Natural killer cell (primary cell): Measurements from ENCODE around the gene CSNK1D. TPM values are rescaled to one million over a fixed set of nuclear protein-coding genes. Genes with fewer than 3 reads are reported as not detected.

Source experiments
- ATAC-seq, 3 donors: fragments of 150-1000 bp in 2 of 3; fragments of 200-7000 bp in 1 of 3; cut with Tn5 transposase; 1 replicate in 1 of 3; 2 replicates in 2 of 3; pipeline ENCODE4 v1.10.0; 2021; ENCODE audit warnings: mild to moderate bottlenecking in 2 of 3, moderate library complexity in 2 of 3
- DNase-seq, 2 donors: peaks; one replicate each; pipeline versions ENCODE4 v3.0.0 to v3.0.0-alpha.2; 2013 to 2021; ENCODE audit warnings: mixed read lengths in 1 of 2
- H3K27ac ChIP-seq: one replicate; pipeline ENCODE4 v1.5.1; 2013; ENCODE audit warnings: mild to moderate bottlenecking, low read length
- H3K27me3 ChIP-seq: one replicate; pipeline ENCODE4 v1.6.1; 2013; ENCODE audit warnings: low read length; ENCODE audit not compliant: control insufficient read depth, insufficient read depth
- H3K36me3 ChIP-seq: one replicate; pipeline ENCODE4 v1.6.1; 2013; ENCODE audit warnings: low read length; ENCODE audit not compliant: control insufficient read depth, insufficient read depth
- H3K4me1 ChIP-seq: one replicate; pipeline ENCODE4 v1.6.1; 2013; ENCODE audit warnings: low read length; ENCODE audit not compliant: control insufficient read depth, insufficient read depth
- H3K4me3 ChIP-seq: one replicate; pipeline ENCODE4 v1.5.1; 2013; ENCODE audit warnings: low read length
- H3K9me3 ChIP-seq: one replicate; pipeline ENCODE4 v1.6.1; 2013; ENCODE audit warnings: low read length; ENCODE audit not compliant: control insufficient read depth, insufficient read depth
- H3K27ac Mint-ChIP-seq, 2 donors: one replicate each; pipeline ENCODE4 v1.8.0; 2022; ENCODE audit warnings: mild to moderate bottlenecking in 2 of 2, mixed read lengths in 2 of 2, moderate library complexity in 1 of 2
- H3K27me3 Mint-ChIP-seq, 2 donors: one replicate each; pipeline ENCODE4 v1.8.0; 2022; ENCODE audit warnings: low read depth in 2 of 2, mixed read lengths in 2 of 2
- H3K36me3 Mint-ChIP-seq: one replicate; pipeline ENCODE4 v1.8.0; 2022; ENCODE audit warnings: mixed read lengths
- H3K4me1 Mint-ChIP-seq, 2 donors: one replicate each; pipeline ENCODE4 v1.8.0; 2022; ENCODE audit warnings: mixed read lengths in 2 of 2
- H3K4me3 Mint-ChIP-seq: one replicate; pipeline ENCODE4 v1.8.0; 2022; ENCODE audit warnings: mild to moderate bottlenecking, moderate library complexity, mixed read lengths
- H3K9me3 Mint-ChIP-seq, 2 donors: one replicate each; pipeline ENCODE4 v1.8.0; 2022; ENCODE audit warnings: mixed read lengths in 2 of 2
- WGBS: methylation state at CpG from one replicate; pipeline ENCODE4 v1.1.7; 2013; ENCODE audit warnings: missing lambda C conversion rate; ENCODE audit not compliant: insufficient coverage; 5-methylcytosine and 5-hydroxymethylcytosine counted together
- intact Hi-C: fragments of 100-400 bp; cut with micrococcal nuclease; formaldehyde crosslinking; loops from one replicate; pipeline ENCODE4 v1.14.2; 2022
- total RNA-seq, 4 donors: library from RNA; stranded (reverse); fragments of 120-200 nt in 1 of 4; gene quantifications; one replicate each; pipeline versions ENCODE4 v1.2.3 to v1.2.4, GENCODE V29; 2013 to 2022
- TF ChIP-seq, protein P1 (sequence below): fragments of 200-600 bp; IDR thresholded peaks from one replicate; pipeline ENCODE4 v1.8.0; 2022; ENCODE audit warnings: antibody characterized with exemption

CSNK1D gene
- total RNA-seq, 3 donors from 2014 or later (not counting 1 experiment from before 2014, with no cell fraction given) = 423 to 475 (median 468) TPM

- no peaks in the 10 kb centered on the region for H3K9me3 Mint-ChIP-seq
- WGBS = 97% methylated on average over 76 of the region's 76 CpGs
- TF ChIP-seq, protein P1, sequence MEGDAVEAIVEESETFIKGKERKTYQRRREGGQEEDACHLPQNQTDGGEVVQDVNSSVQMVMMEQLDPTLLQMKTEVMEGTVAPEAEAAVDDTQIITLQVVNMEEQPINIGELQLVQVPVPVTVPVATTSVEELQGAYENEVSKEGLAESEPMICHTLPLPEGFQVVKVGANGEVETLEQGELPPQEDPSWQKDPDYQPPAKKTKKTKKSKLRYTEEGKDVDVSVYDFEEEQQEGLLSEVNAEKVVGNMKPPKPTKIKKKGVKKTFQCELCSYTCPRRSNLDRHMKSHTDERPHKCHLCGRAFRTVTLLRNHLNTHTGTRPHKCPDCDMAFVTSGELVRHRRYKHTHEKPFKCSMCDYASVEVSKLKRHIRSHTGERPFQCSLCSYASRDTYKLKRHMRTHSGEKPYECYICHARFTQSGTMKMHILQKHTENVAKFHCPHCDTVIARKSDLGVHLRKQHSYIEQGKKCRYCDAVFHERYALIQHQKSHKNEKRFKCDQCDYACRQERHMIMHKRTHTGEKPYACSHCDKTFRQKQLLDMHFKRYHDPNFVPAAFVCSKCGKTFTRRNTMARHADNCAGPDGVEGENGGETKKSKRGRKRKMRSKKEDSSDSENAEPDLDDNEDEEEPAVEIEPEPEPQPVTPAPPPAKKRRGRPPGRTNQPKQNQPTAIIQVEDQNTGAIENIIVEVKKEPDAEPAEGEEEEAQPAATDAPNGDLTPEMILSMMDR = no peak
- H3K27ac ChIP-seq = no peak overlapping the region
- no peaks in the 10 kb centered on the region for H3K27me3 Mint-ChIP-seq
- H3K4me1 ChIP-seq = peaks cover 65% of the 10 kb centered on the region
- H3K4me3 Mint-ChIP-seq = no peak overlapping the region
- peaks cover 10% of the 10 kb centered on the region for H3K36me3 ChIP-seq
- H3K27ac Mint-ChIP-seq = no peak overlapping the region
- no peak for ATAC-seq
- DNase-seq = peak in 1 of 2 donors; percentile 36
- H3K36me3 Mint-ChIP-seq = no peaks in the 10 kb centered on the region
- no peak overlapping the region for H3K4me3 ChIP-seq
- intact Hi-C loops = loop anchor here (5.0 kb wide), 1 partner anchor 52 kb away; no protein-coding TSS in a partner anchor
- no peaks in the 10 kb centered on the region for H3K9me3 ChIP-seq
- H3K4me1 Mint-ChIP-seq = peaks cover 18 to 32% of the 10 kb centered on the region in 2 donors
- H3K27me3 ChIP-seq = no peaks in the 10 kb centered on the region
Observed at GRCh38 chr17:82318772-82319606, 45.5 kb upstream of the CSNK1D start.

DNA sequence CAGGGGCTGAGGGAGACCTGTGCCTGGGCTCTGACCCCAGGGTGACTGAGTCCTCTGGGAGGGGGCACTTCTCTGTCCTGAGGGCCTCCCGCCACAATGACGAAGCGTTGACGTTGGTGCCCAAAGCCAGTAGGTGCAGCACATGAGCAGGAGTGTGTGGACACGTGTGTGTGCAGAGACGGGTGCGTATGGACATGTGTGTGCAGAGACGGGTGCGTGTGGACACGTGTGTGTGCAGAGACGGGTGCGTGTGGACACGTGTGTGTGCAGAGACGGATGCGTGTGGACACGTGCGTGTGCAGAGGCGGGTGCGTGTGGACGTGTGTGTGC is 44.6 kb upstream of the CSNK1D start:
- Histone ChIP-seq H3K4me1 (peaks cover 68% of the 10 kb centered on the region), H3K4me3 (no peak overlapping the region), H3K9me3 (no peaks in the 10 kb centered on the region), H3K36me3 (peaks cover 17% of the 10 kb centered on the region), H3K27me3 (no peaks in the 10 kb centered on the region), H3K27ac (peak overlapping the region; percentile 78)
- Mint-ChIP-seq H3K27me3 (no peaks in the 10 kb centered on the region), H3K4me1 (peaks cover 18 to 40% of the 10 kb centered on the region in 2 donors), H3K4me3 (no peak overlapping the region), H3K27ac (no peak overlapping the region), H3K36me3 (no peaks in the 10 kb centered on the region), H3K9me3 (no peaks in the 10 kb centered on the region)
- no peak for ATAC-seq
- DNase-seq = peak in 1 of 2 donors; percentile 38
- TF ChIP-seq, protein P1 = no peak
- 94% methylated on average over 20 of the region's 20 CpGs for WGBS
- intact Hi-C loops = loop anchor here (5.0 kb wide), 1 partner anchor 51 kb away; no protein-coding TSS in a partner anchor

DNA sequence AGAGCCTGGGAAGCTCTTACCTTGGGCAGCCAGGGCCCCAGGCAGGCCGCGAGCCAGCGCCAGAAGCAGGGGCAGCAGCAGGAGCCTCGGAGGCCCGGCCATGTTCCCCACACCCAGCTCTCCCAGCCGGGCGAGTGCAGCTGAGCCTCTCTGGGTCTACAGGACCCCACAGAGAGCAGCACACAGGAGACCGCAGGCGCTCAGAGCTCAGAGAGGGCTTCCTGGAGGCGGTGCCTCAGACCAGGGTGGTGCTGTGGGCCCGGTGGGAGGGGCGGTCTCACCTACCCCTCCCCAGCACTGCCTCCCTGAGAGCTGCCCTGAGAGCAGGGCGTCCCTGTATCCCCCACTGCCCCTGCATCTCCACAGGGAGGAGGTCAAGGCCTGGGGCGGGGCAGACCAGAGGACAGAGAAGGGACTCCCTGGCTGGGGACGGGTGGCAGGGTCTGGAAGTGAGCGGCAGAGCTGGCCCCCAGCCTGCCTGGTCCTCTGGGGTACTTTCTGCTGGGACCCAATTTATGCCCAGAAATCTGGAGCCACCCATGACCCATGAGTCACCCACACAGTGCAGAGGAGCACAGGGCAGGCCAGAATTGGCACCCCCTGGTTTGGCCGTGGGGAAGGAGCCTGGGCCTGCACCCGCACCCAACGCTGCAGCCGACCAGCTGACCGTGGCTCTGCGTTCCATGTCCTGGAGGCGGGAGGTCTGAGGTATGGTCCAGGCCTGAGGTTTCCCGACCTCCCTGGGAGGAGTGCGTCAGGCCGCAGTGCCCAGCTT is 44.1 kb upstream of the CSNK1D start, which contains the start of gene CD7:
CD7 (minus strand) TSS at position 215 of the 775 bp plus-strand sequence; CDS start at position 102, 113 bp downstream.
- no peak within 1 kb of the TSS for H3K27ac Mint-ChIP-seq
- Histone ChIP-seq H3K9me3 (no peaks in the 10 kb centered on the region), H3K4me1 (peaks cover 68% of the 10 kb centered on the region), H3K36me3 (peaks cover 17% of the 10 kb centered on the region), H3K27ac (peak within 1 kb of the TSS; percentile 78), H3K4me3 (peak within 1 kb of the TSS; percentile 77), H3K27me3 (no peaks in the 10 kb centered on the region)
- peak within 1 kb of the TSS; percentile 96 for H3K4me3 Mint-ChIP-seq
- TF ChIP-seq, protein P1 = no peak
- H3K9me3 Mint-ChIP-seq = no peaks in the 10 kb centered on the region
- no peaks in the 10 kb centered on the region for H3K36me3 Mint-ChIP-seq
- intact Hi-C loops = loop anchor here (1.0 to 5.0 kb wide), 3 partner anchors 15 to 50 kb away; no protein-coding TSS in a partner anchor
- H3K4me1 Mint-ChIP-seq = peaks cover 18 to 40% of the 10 kb centered on the region in 2 donors
- peak; percentile 74 to 84 (median 81) for ATAC-seq
- WGBS = 58% methylated on average over 26 of the region's 26 CpGs
- peak; percentile 61 to 86 for DNase-seq
- no peaks in the 10 kb centered on the region for H3K27me3 Mint-ChIP-seq
